Tibial nerve (tissue), 4 donors: ENCODE measurements around the gene OPCML.

Experiments used
- CTCF ChIP-seq, 5 experiments: fragments of 200-600 bp in 3 of 5; fragments of 450-650 bp in 2 of 5; sonication (generic) in 3 of 5; IDR thresholded peaks; one replicate each; pipeline ENCODE4 v1.5.1; 2016 to 2019; ENCODE audit warnings: antibody characterized with exemption in 5 of 5, mild to moderate bottlenecking in 3 of 5, moderate library complexity in 2 of 5
- EP300 ChIP-seq, 2 donors: sonication (generic); formaldehyde crosslinking; IDR thresholded peaks; one replicate each; pipeline ENCODE4 v1.6.1; 2017; ENCODE audit warnings: antibody characterized with exemption in 2 of 2, mild to moderate bottlenecking in 1 of 2
- POLR2A ChIP-seq, 2 donors: fragments of 450-650 bp; IDR thresholded peaks; one replicate each; pipeline ENCODE4 v1.6.1; 2017; ENCODE audit warnings: antibody characterized with exemption in 2 of 2, mild to moderate bottlenecking in 2 of 2, moderate library complexity in 2 of 2

GRCh38 chr11:133230431-133230830 lies 301.9 kb downstream of the OPCML start:
- TF ChIP-seq CTCF (IDR thresholded peaks at IDR 0.05) (no peak), EP300 (IDR thresholded peaks at IDR 0.05) (no peak), POLR2A (IDR thresholded peaks at IDR 0.05) (no peak)
